HL-60 (cell line): ENCODE results near the gene MYPN.

Experiments used
- DNase-seq, 2 experiments: peaks; one replicate each; pipeline ENCODE4 v3.0.0-alpha.2; 2010 to 2020; ENCODE audit warnings: low read depth in 1 of 2, low spot score in 1 of 2
- H3K27ac ChIP-seq: fragments of 250-450 bp; sonication (Bioruptor Pico); replicated peaks from 2 replicates; pipeline ENCODE4 v1.5.1; 2020; ENCODE audit warnings: mild to moderate bottlenecking, moderate library complexity
- H3K27me3 ChIP-seq: fragments of 250-450 bp; sonication (Bioruptor Pico); 2 replicates; pipeline ENCODE4 v1.5.1; 2021; ENCODE audit warnings: mild to moderate bottlenecking, moderate library complexity; ENCODE audit not compliant: insufficient read depth, poor library complexity, severe bottlenecking
- H3K4me3 ChIP-seq: replicated peaks from 2 replicates; pipeline ENCODE4 v1.5.1; 2011; ENCODE audit warnings: mild to moderate bottlenecking, control low read depth, low read length; ENCODE audit not compliant: insufficient read depth
- GABPA ChIP-seq: IDR thresholded peaks from 2 replicates; pipeline ENCODE4 v1.6.1; 2012; ENCODE audit warnings: low read depth
- POLR2AphosphoS5 ChIP-seq: IDR thresholded peaks from 2 replicates; pipeline ENCODE4 v1.6.1; 2012; ENCODE audit warnings: low read depth
- SPI1 ChIP-seq: IDR thresholded peaks from 2 replicates; pipeline ENCODE4 v1.6.1; 2012; ENCODE audit warnings: low read depth, mild to moderate bottlenecking, borderline replicate concordance
- TF ChIP-seq, protein P1 (sequence below): IDR thresholded peaks from one replicate; pipeline ENCODE4 v1.5.1; 2011; ENCODE audit warnings: low read length, control low read depth, inconsistent platforms; ENCODE audit not compliant: insufficient read depth
- TF ChIP-seq, protein P2 (sequence below): IDR thresholded peaks from 2 replicates; pipeline ENCODE4 v1.6.1; 2012; ENCODE audit warnings: low read depth; ENCODE audit not compliant: insufficient replicate concordance

Gene MYPN

DNA sequence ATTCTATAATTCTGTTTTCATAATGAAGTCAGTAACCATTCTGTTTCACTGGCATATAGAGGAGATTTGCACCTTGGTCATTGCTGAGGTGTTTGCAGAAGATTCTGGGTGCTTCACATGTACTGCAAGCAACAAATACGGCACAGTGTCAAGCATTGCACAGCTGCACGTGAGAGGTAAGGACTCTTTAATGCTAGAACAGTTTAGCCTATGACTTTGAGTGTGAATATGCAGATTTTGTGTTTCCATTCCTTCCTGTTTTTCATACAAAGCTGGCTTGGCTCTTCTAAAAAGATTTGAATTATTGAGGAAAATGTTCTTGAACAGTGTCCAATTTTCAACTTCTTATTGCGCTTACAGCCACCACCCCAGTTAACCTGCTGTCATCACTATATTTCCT, 56.4 kb downstream of the MYPN start:
- TF ChIP-seq SPI1 (no peak), GABPA (no peak), POLR2AphosphoS5 (no peak)
- TF ChIP-seq, protein P1, sequence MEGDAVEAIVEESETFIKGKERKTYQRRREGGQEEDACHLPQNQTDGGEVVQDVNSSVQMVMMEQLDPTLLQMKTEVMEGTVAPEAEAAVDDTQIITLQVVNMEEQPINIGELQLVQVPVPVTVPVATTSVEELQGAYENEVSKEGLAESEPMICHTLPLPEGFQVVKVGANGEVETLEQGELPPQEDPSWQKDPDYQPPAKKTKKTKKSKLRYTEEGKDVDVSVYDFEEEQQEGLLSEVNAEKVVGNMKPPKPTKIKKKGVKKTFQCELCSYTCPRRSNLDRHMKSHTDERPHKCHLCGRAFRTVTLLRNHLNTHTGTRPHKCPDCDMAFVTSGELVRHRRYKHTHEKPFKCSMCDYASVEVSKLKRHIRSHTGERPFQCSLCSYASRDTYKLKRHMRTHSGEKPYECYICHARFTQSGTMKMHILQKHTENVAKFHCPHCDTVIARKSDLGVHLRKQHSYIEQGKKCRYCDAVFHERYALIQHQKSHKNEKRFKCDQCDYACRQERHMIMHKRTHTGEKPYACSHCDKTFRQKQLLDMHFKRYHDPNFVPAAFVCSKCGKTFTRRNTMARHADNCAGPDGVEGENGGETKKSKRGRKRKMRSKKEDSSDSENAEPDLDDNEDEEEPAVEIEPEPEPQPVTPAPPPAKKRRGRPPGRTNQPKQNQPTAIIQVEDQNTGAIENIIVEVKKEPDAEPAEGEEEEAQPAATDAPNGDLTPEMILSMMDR: no peak
- TF ChIP-seq, protein P2, sequence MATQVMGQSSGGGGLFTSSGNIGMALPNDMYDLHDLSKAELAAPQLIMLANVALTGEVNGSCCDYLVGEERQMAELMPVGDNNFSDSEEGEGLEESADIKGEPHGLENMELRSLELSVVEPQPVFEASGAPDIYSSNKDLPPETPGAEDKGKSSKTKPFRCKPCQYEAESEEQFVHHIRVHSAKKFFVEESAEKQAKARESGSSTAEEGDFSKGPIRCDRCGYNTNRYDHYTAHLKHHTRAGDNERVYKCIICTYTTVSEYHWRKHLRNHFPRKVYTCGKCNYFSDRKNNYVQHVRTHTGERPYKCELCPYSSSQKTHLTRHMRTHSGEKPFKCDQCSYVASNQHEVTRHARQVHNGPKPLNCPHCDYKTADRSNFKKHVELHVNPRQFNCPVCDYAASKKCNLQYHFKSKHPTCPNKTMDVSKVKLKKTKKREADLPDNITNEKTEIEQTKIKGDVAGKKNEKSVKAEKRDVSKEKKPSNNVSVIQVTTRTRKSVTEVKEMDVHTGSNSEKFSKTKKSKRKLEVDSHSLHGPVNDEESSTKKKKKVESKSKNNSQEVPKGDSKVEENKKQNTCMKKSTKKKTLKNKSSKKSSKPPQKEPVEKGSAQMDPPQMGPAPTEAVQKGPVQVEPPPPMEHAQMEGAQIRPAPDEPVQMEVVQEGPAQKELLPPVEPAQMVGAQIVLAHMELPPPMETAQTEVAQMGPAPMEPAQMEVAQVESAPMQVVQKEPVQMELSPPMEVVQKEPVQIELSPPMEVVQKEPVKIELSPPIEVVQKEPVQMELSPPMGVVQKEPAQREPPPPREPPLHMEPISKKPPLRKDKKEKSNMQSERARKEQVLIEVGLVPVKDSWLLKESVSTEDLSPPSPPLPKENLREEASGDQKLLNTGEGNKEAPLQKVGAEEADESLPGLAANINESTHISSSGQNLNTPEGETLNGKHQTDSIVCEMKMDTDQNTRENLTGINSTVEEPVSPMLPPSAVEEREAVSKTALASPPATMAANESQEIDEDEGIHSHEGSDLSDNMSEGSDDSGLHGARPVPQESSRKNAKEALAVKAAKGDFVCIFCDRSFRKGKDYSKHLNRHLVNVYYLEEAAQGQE: no peak
- H3K27ac ChIP-seq: no peak overlapping the region
- no peaks in the 10 kb centered on the region for H3K27me3 ChIP-seq
- DNase-seq: no peak
- no peak overlapping the region for H3K4me3 ChIP-seq

DNA sequence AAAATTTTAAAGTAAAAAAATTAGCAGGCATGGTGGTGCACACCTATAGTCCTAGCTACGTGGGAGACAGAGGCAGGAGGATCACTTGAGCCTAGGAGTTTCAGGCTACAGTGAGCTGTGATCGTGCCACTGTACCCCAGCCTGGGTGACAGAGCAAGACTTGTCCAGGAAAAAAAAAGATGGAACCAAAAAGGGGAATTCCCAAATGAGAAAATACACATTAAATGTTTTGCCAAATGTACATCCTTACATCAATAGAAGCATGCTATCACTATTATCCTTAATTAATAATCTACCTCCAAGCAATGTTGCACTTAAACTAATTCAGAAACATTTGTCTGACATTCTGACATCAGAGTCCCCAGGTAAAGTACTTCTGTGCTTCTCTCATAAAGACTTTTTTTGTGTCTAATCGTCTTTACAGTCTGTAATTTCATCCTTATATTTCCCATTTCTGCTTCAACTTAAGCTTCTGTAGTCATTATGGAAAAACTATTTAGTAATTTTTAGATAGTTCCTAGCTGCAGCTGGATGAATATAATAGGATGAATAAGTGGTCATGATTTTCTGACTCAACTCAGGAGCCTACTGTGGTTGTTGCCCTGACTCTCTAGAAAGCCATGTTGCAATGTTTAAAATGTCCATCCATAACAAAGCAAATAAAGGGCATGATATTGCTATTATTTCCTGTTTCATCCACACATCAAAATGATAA, 57.7 kb downstream of the MYPN start:
- no peak for DNase-seq
- TF ChIP-seq SPI1 (no peak), POLR2AphosphoS5 (no peak), GABPA (no peak)
- TF ChIP-seq, protein P1: no peak
- TF ChIP-seq, protein P2: no peak
- H3K4me3 ChIP-seq: no peak overlapping the region
- H3K27me3 ChIP-seq: no peaks in the 10 kb centered on the region
- H3K27ac ChIP-seq: no peak overlapping the region

DNA sequence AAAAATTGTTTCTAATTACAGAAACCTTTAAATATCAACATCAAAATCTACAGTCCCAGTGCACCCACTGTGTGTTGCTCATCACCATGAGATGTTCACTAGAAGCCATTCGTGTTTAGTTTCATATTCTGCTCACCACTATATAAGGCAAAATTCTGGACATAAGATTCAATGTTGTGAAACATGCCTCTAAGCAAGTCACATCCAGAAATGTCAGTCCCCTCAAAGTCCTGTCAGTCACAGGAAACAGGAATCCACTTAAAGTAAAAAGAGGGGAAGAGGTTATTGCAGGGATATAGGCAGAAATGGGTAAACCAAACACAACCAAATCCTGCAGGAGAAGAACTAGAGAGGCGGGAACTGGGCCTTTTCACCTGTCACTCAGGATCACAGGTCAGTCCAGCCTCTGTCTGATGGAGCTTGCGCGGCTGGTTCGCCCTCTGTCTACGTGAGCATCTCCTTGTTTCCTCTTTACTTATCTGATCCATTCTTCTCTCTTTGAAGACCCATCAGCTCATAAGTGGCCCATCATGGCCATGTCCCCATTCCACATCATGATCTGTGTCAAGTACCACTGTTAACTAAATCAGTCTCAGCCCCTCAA, 58.4 kb downstream of the MYPN start:
- TF ChIP-seq, protein P1: no peak
- Histone ChIP-seq H3K27me3 (no peaks in the 10 kb centered on the region), H3K4me3 (no peak overlapping the region)

More for the DNA sequence above, 58.4 kb downstream of the MYPN start:
- no peak overlapping the region for H3K27ac ChIP-seq
- no peak for DNase-seq
